ENCODE measurements around the gene LCTL. TPM values are rescaled to one million over a fixed set of nuclear protein-coding genes. Genes with fewer than 3 reads are reported as not detected.

Gene LCTL
- polyA plus RNA-seq, 1 of the 3 experiments (the other 2 are of a cell fraction), result 1.9 TPM

GRCh38 chr15:66535056-66535455 lies 30.7 kb downstream of the LCTL start:
- Histone ChIP-seq H3K27me3 (ENCODE audit: insufficient read depth) (no peaks in the 10 kb centered on the region), H3K9me2 (no peaks in the 10 kb centered on the region), H3K9me3 (no peaks in the 10 kb centered on the region), H2AFZ (ENCODE audit: low read depth) (no peak overlapping the region), H3K9ac (no peak overlapping the region), H3K4me3 (ENCODE audit: low read depth in 2 of 2, low read length in 1 of 2) (no peak overlapping the region), H3K36me3 (replicated peaks in 1 of 2; ENCODE audit: control insufficient read depth in 1 of 2, insufficient read depth in 2 of 2, low read length in 1 of 2) (peaks cover 26 to 60% of the 10 kb centered on the region in 2 experiments), H4K20me1 (ENCODE audit: insufficient read depth) (no peaks in the 10 kb centered on the region), H3K4me1 (ENCODE audit: control insufficient read depth in 1 of 2, insufficient read depth in 2 of 2, low read depth in 1 of 2, low read length in 1 of 2) (no peaks in the 10 kb centered on the region; a peak in 1 of 4 replicates), H3K79me2 (ENCODE audit: insufficient read depth) (no peaks in the 10 kb centered on the region), H3K27ac (ENCODE audit: low read depth in 2 of 2, low read length in 1 of 2) (no peak overlapping the region), H3F3A (replicated peaks; ENCODE audit: insufficient read depth) (no peaks in the 10 kb centered on the region), H3K4me2 (no peak overlapping the region)
- ChIA-PET CTCF (no interaction called here), POLR2A (no interaction called here)
- DNase-seq, result no peak
- no peak for TF ChIP-seq RCOR1 (IDR thresholded peaks at IDR 0.05; ENCODE audit: low read length)
- no peak for TF ChIP-seq ELF1 (IDR thresholded peaks at IDR 0.05)
- TF ChIP-seq POLR2AphosphoS5 (IDR thresholded peaks at IDR 0.05; ENCODE audit: low read depth, low read length), result no peak
- WGBS (ENCODE audit: low lambda C conversion rate), result 96% methylated on average over 9 of the region's 9 CpGs

- 79% methylated on average over 4 of the region's 4 CpGs for WGBS (ENCODE audit: low lambda C conversion rate)
- Histone ChIP-seq H3K36me3 (replicated peaks in 1 of 2; ENCODE audit: control insufficient read depth in 1 of 2, insufficient read depth in 2 of 2, low read length in 1 of 2) (peaks cover 39 to 42% of the 10 kb centered on the region in 2 experiments), H3K27ac (ENCODE audit: low read depth in 2 of 2, low read length in 1 of 2) (no peak overlapping the region), H3K79me2 (ENCODE audit: insufficient read depth) (peaks cover 6% of the 10 kb centered on the region), H3K9me3 (no peaks in the 10 kb centered on the region), H3K4me1 (ENCODE audit: control insufficient read depth in 1 of 2, insufficient read depth in 2 of 2, low read depth in 1 of 2, low read length in 1 of 2) (no peaks in the 10 kb centered on the region; a peak in 1 of 4 replicates), H3K9me2 (no peaks in the 10 kb centered on the region), H3K4me2 (no peak overlapping the region), H2AFZ (ENCODE audit: low read depth) (no peak overlapping the region), H3K27me3 (ENCODE audit: insufficient read depth) (no peaks in the 10 kb centered on the region), H3F3A (replicated peaks; ENCODE audit: insufficient read depth) (no peaks in the 10 kb centered on the region), H4K20me1 (ENCODE audit: insufficient read depth) (no peaks in the 10 kb centered on the region), H3K4me3 (ENCODE audit: low read depth in 2 of 2, low read length in 1 of 2) (no peak overlapping the region), H3K9ac (no peak overlapping the region)
- ChIA-PET POLR2A (no interaction called here), CTCF (interaction anchor here (1.0 kb wide), 1 partner anchor 18 kb away, joined by 3 read pairs; no protein-coding TSS in a partner anchor)
- no peak for DNase-seq
- TF ChIP-seq NRF1 (IDR thresholded peaks at IDR 0.05; ENCODE audit: low read depth, low read length) (no peak), YY1 (IDR thresholded peaks at IDR 0.05; ENCODE audit: low read depth) (no peak), RFX5 (IDR thresholded peaks at IDR 0.05; ENCODE audit: low read length) (no peak), FOXJ3 (CRISPR knock-in tag; IDR thresholded peaks at IDR 0.05) (no peak), RXRA (IDR thresholded peaks at IDR 0.05; ENCODE audit: borderline replicate concordance, low read depth) (no peak), EP300 (IDR thresholded peaks at IDR 0.05; ENCODE audit: borderline replicate concordance in 1 of 2, low read depth in 1 of 2, low read length in 1 of 2) (no peak), PBX3 (IDR thresholded peaks at IDR 0.05) (no peak)
- TF ChIP-seq, protein P1, sequence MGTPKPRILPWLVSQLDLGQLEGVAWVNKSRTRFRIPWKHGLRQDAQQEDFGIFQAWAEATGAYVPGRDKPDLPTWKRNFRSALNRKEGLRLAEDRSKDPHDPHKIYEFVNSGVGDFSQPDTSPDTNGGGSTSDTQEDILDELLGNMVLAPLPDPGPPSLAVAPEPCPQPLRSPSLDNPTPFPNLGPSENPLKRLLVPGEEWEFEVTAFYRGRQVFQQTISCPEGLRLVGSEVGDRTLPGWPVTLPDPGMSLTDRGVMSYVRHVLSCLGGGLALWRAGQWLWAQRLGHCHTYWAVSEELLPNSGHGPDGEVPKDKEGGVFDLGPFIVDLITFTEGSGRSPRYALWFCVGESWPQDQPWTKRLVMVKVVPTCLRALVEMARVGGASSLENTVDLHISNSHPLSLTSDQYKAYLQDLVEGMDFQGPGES (IDR thresholded peaks at IDR 0.05; ENCODE audit: low read depth, low read length), result no peak
Observed at GRCh38 chr15:66524838-66525237, 41.0 kb downstream of the LCTL start.

- CTCF ChIA-PET, result interaction anchor here (1.0 kb wide), 1 partner anchor 19 kb away, joined by 3 read pairs; no protein-coding TSS in a partner anchor
- WGBS (ENCODE audit: low lambda C conversion rate), result 94% methylated on average over 3 of the region's 3 CpGs
Observed at GRCh38 chr15:66523926-66524325, 41.9 kb downstream of the LCTL start.

More at GRCh38 chr15:66523926-66524325, 41.9 kb downstream of the LCTL start:
- H3K36me3 ChIP-seq (replicated peaks in 1 of 2; ENCODE audit: control insufficient read depth in 1 of 2, insufficient read depth in 2 of 2, low read length in 1 of 2), result peaks cover 32 to 44% of the 10 kb centered on the region in 2 experiments
- peaks cover 6% of the 10 kb centered on the region for H3K79me2 ChIP-seq (ENCODE audit: insufficient read depth)
- H3K9me2 ChIP-seq, result no peaks in the 10 kb centered on the region
- H3K9ac ChIP-seq, result no peak overlapping the region
- no peaks in the 10 kb centered on the region for H3K9me3 ChIP-seq
- no peaks in the 10 kb centered on the region for H3K27me3 ChIP-seq (ENCODE audit: insufficient read depth)
- H4K20me1 ChIP-seq (ENCODE audit: insufficient read depth), result no peaks in the 10 kb centered on the region
- POLR2A ChIA-PET, result no interaction called here
- no peak overlapping the region for H2AFZ ChIP-seq (ENCODE audit: low read depth)
- H3K4me2 ChIP-seq, result no peak overlapping the region
- H3F3A ChIP-seq (replicated peaks; ENCODE audit: insufficient read depth), result no peaks in the 10 kb centered on the region
- no peak overlapping the region for H3K27ac ChIP-seq (ENCODE audit: low read depth in 2 of 2, low read length in 1 of 2)
- no peak for DNase-seq
- no peak for TF ChIP-seq RCOR1 (IDR thresholded peaks at IDR 0.05; ENCODE audit: low read length)
- no peak for TF ChIP-seq CHD2 (IDR thresholded peaks at IDR 0.05; ENCODE audit: low read length, partially characterized antibody)
- TF ChIP-seq FOSL2 (IDR thresholded peaks at IDR 0.05; ENCODE audit: borderline replicate concordance, low read depth), result no peak
- TF ChIP-seq TAF1 (IDR thresholded peaks at IDR 0.05; ENCODE audit: borderline replicate concordance, low read depth, low read length), result no peak
- TF ChIP-seq EZH2phosphoT487 (IDR thresholded peaks at IDR 0.05; ENCODE audit: borderline replicate concordance, low read depth), result no peak
- H3K4me1 ChIP-seq (ENCODE audit: control insufficient read depth in 1 of 2, insufficient read depth in 2 of 2, low read depth in 1 of 2, low read length in 1 of 2), result no peaks in the 10 kb centered on the region
- H3K4me3 ChIP-seq (ENCODE audit: low read depth in 2 of 2, low read length in 1 of 2), result no peak overlapping the region
